ENCODE measurements around the gene C15orf39. TPM values are rescaled to one million over a fixed set of nuclear protein-coding genes. Genes with fewer than 3 reads are reported as not detected.

C15orf39 gene
- total and polyA plus RNA-seq, 2 of the 13 experiments (the other 11 are each of a cell fraction or from before 2014, with no cell fraction given) = 6.2 to 13.5 TPM

GRCh38 chr15:75202251-75203016, 752 bp downstream of the C15orf39 start (continued):
- TF ChIP-seq USF2 (IDR thresholded peaks at IDR 0.05; ENCODE audit: low read depth, low read length) (no peak), USF2 (CRISPR knock-in tag; IDR thresholded peaks at IDR 0.05; ENCODE audit: borderline replicate concordance) (no peak; the same call in 1 of the 2 replicates), ZSCAN20 (CRISPR knock-in tag; IDR thresholded peaks at IDR 0.05; ENCODE audit: borderline replicate concordance) (peak; percentile 21; the same call in 1 of the 2 replicates), GMEB1 (CRISPR knock-in tag; IDR thresholded peaks at IDR 0.05; ENCODE audit: borderline replicate concordance) (peak; percentile 66; the same call in 1 of the 2 replicates), MXD3 (CRISPR knock-in tag; IDR thresholded peaks at IDR 0.05) (peak; percentile 34; the same call in 1 of the 2 replicates), TBX2 (CRISPR knock-in tag; IDR thresholded peaks at IDR 0.05; ENCODE audit: borderline replicate concordance) (peak; percentile 51; the same call in 1 of the 2 replicates), ZFP91 (CRISPR knock-in tag; IDR thresholded peaks at IDR 0.05; ENCODE audit: borderline replicate concordance) (peak; percentile 70; the same call in 1 of the 2 replicates), DNMT3B (CRISPR knock-in tag; conservative IDR thresholded peaks at IDR 0.05) (no peak), SALL1 (CRISPR knock-in tag; IDR thresholded peaks at IDR 0.05) (peak; percentile 63), TARDBP (CRISPR knock-in tag; IDR thresholded peaks at IDR 0.05) (peak; percentile 12; the same call in 1 of the 2 replicates), ATF7-NPFF (CRISPR knock-in tag; IDR thresholded peaks at IDR 0.05; ENCODE audit: low read depth) (0 out of 2 replicates have a peak, but pooled peaks have one; percentile 63), NFYC (CRISPR knock-in tag; IDR thresholded peaks at IDR 0.05) (no peak), ZNF235 (CRISPR knock-in tag; IDR thresholded peaks at IDR 0.05; ENCODE audit: borderline replicate concordance) (peak; percentile 66; the same call in 1 of the 2 replicates), SAP130 (CRISPR knock-in tag; IDR thresholded peaks at IDR 0.05; ENCODE audit: low read depth) (peak; percentile 89), ATF7 (IDR thresholded peaks at IDR 0.05) (no peak), ATF7 (CRISPR knock-in tag; IDR thresholded peaks at IDR 0.05) (no peak), ZNF672 (CRISPR knock-in tag; IDR thresholded peaks at IDR 0.05) (no peak), MAX (IDR thresholded peaks at IDR 0.05) (peak; percentile 92), ZNF180 (CRISPR knock-in tag; IDR thresholded peaks at IDR 0.05; ENCODE audit: borderline replicate concordance, low read depth) (no peak), ZNF574 (CRISPR knock-in tag; IDR thresholded peaks at IDR 0.05) (peak; percentile 39; the same call in 1 of the 2 replicates)

All from HepG2 (cell line).